HuH-7.5 (cell line): ENCODE results near the gene ZNF747.
"Not testable (repeated sequence)": the region's sequence is repeated elsewhere in the genome, so short reads cannot be mapped to it uniquely, and the experiment has no call there.

Experiments
- DNase-seq: peaks from one replicate; pipeline ENCODE4 v3.0.0; 2011; ENCODE audit warnings: low spot score

ZNF747 gene

GRCh38 chr16:30533748-30534367, 800 bp downstream of the ZNF747 start:
- DNase-seq: no peak

GRCh38 chr16:30533146-30533522, 1.5 kb downstream of the ZNF747 start:
- DNase-seq: no peak

GRCh38 chr16:30532285-30533145, 2.1 kb downstream of the ZNF747 start:
- DNase-seq: no peak

GRCh38 chr16:30530163-30531037, 4.3 kb downstream of the ZNF747 start:
- DNase-seq: no peak

GRCh38 chr16:30528799-30529457, 5.7 kb downstream of the ZNF747 start:
- no peak for DNase-seq

- DNase-seq: no peak
Measured at GRCh38 chr16:30527635-30528178, 7.0 kb downstream of the ZNF747 start.

- peak; percentile 97 for DNase-seq
Measured at GRCh38 chr16:30526823-30527634, 7.6 kb downstream of the ZNF747 start.

- peak; percentile 67 for DNase-seq
Measured at GRCh38 chr16:30526137-30526822, 8.4 kb downstream of the ZNF747 start, which contains the start of gene ZNF768. Gene ZNF768 (minus strand): TSS chr16:30526566. CDS start chr16:30526413, 153 bp downstream.

GRCh38 chr16:30525844-30526136, 8.9 kb downstream of the ZNF747 start:
- DNase-seq: no peak

- no peak for DNase-seq
Measured at GRCh38 chr16:30524575-30525568, 9.8 kb downstream of the ZNF747 start.

GRCh38 chr16:30523768-30524574, 10.7 kb downstream of the ZNF747 start:
- no peak for DNase-seq

- DNase-seq: not testable (repeated sequence)
Measured at GRCh38 chr16:30522702-30523463, 11.8 kb downstream of the ZNF747 start.

- DNase-seq: peak; percentile 79
Measured at GRCh38 chr16:30521873-30522641, 12.6 kb downstream of the ZNF747 start.

GRCh38 chr16:30521476-30521872, 13.2 kb downstream of the ZNF747 start:
- no peak for DNase-seq

- DNase-seq: peak; percentile 0
Measured at GRCh38 chr16:30519120-30520049, 15.3 kb downstream of the ZNF747 start.
